PC-3 (cell line): ENCODE data around the gene BCAS3. TPM values are rescaled to one million over a fixed set of nuclear protein-coding genes. Genes with fewer than 3 reads are reported as not detected.

Experiments
- ATAC-seq: fragments of 200-7000 bp; cut with Tn5 transposase; 2 replicates; pipeline ENCODE4 v1.9.1; 2020; ENCODE audit warnings: mild to moderate bottlenecking, moderate library complexity
- BruUV-seq: library from RNA; stranded (reverse); fragments of 400-500 nt; replicated peaks from 2 replicates; lab custom pipeline; 2021; lab: Mats Ljungman, UMichigan
- CTCF ChIA-PET: fragments of 300-600 bp; sonication (Branson Sonifier 250); formaldehyde crosslinking; loops from one replicate; lab custom pipeline; 2022; ENCODE audit warnings: antibody characterized with exemption; lab: Charles Lee
- POLR2A ChIA-PET: fragments of 300-600 bp; sonication (Branson Sonifier 250); formaldehyde crosslinking; loops from one replicate; lab custom pipeline; 2022; ENCODE audit warnings: antibody characterized with exemption; ENCODE audit not compliant: unreplicated experiment; lab: Charles Lee
- DNase-seq: peaks from one replicate; pipeline ENCODE4 v3.0.0-alpha.2; 2015
- H2AFZ ChIP-seq: fragments of 300-600 bp; sonication (generic); 2 replicates; pipeline ENCODE4 v1.6.0; 2016; ENCODE audit warnings: antibody characterized with exemption, low read length
- H3F3A ChIP-seq: fragments of 300-600 bp; sonication (generic); one replicate; pipeline ENCODE4 v1.6.0; 2017; ENCODE audit warnings: antibody characterized with exemption, low read length, control low read depth, mild to moderate bottlenecking; ENCODE audit not compliant: unreplicated experiment
- H3K27ac ChIP-seq: fragments of 300-600 bp; sonication (generic); 2 replicates; pipeline ENCODE4 v1.5.1; 2016; ENCODE audit warnings: mild to moderate bottlenecking, low read length
- H3K27me3 ChIP-seq: fragments of 300-600 bp; sonication (generic); 2 replicates; pipeline ENCODE4 v1.6.1; 2016; ENCODE audit warnings: low read length, mixed read lengths
- H3K36me3 ChIP-seq: fragments of 300-600 bp; sonication (generic); 2 replicates; pipeline ENCODE4 v1.6.1; 2016; ENCODE audit warnings: low read depth, mixed run types, low read length, mixed read lengths
- H3K4me1 ChIP-seq: fragments of 300-600 bp; sonication (generic); 2 replicates; pipeline ENCODE4 v1.5.1; 2016; ENCODE audit warnings: low read length; ENCODE audit not compliant: insufficient read depth
- H3K4me2 ChIP-seq: fragments of 300-600 bp; sonication (generic); 2 replicates; pipeline ENCODE4 v1.6.0; 2016; ENCODE audit warnings: low read length
- H3K4me3 ChIP-seq: fragments of 300-600 bp; sonication (generic); 2 replicates; pipeline ENCODE4 v1.5.1; 2016; ENCODE audit warnings: mild to moderate bottlenecking, low read length, mixed read lengths
- H3K79me2 ChIP-seq: fragments of 300-600 bp; sonication (generic); 2 replicates; pipeline ENCODE4 v1.6.1; 2017; ENCODE audit warnings: low read length, mixed read lengths
- H3K9ac ChIP-seq: fragments of 300-600 bp; sonication (generic); 2 replicates; pipeline ENCODE4 v1.6.0; 2016; ENCODE audit warnings: mild to moderate bottlenecking, low read length
- H3K9me2 ChIP-seq: fragments of 300-600 bp; sonication (generic); replicated peaks from 2 replicates; pipeline ENCODE4 v1.6.1; 2016; ENCODE audit warnings: mixed run types, low read length, mixed read lengths
- H3K9me3 ChIP-seq: fragments of 300-600 bp; sonication (generic); 2 replicates; pipeline ENCODE4 v1.6.1; 2016; ENCODE audit warnings: low read length, mixed read lengths
- H4K20me1 ChIP-seq: fragments of 300-600 bp; sonication (generic); 2 replicates; pipeline ENCODE4 v1.6.1; 2016; ENCODE audit warnings: low read length, mixed read lengths
- CTCF ChIP-seq: fragments of 300-600 bp; sonication (generic); conservative IDR thresholded peaks from 2 replicates; pipeline ENCODE4 v1.5.1; 2017; ENCODE audit warnings: antibody characterized with exemption, low read depth, mild to moderate bottlenecking, low read length
- EZH2 ChIP-seq: fragments of 300-600 bp; sonication (generic); IDR thresholded peaks from one replicate; pipeline ENCODE4 v1.6.1; 2017; ENCODE audit warnings: antibody characterized with exemption, mild to moderate bottlenecking, low read length; ENCODE audit not compliant: unreplicated experiment
- EZH2phosphoT487 ChIP-seq: fragments of 300-600 bp; sonication (generic); IDR thresholded peaks from 2 replicates; pipeline ENCODE4 v1.6.1; 2018; ENCODE audit warnings: mild to moderate bottlenecking, antibody characterized with exemption, low read length, borderline replicate concordance
- intact Hi-C: fragments of 100-400 bp; cut with micrococcal nuclease; formaldehyde crosslinking; loops from 2 replicates; pipeline ENCODE4 v1.9.0; 2023
- total RNA-seq: library from RNA; depleted of rRNA; stranded (reverse); fragments of >200 nt; gene quantifications from 2 replicates; pipeline ENCODE4 v1.2.3, GENCODE V29; 2014

BCAS3 gene
- total RNA-seq, 1 experiment from 2014 or later = 25.9 TPM

DNA sequence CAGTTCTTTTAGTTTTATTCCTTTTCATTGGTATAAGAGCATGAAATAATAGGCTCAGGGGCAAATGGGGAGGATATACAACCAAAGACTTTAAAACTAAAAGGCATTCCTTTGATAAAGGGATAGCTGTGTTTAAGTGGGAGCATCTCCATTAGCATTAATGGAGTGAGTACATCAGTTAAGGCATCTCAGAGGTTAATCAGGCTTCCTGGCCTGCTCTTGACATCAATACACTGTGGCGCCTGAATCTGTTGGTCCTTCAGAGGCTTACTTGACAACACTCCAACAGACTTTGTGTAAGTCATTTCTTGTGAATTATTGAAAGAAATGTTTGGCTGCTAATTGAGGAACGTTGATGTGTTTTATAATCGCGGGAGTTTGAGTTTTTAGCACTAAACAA is 230.7 kb downstream of the BCAS3 start:
- Histone ChIP-seq H3K36me3 (no peaks in the 10 kb centered on the region), H3K27ac (no peak overlapping the region), H3K4me3 (no peak overlapping the region), H3K27me3 (no peaks in the 10 kb centered on the region), H3K9me2 (no peaks in the 10 kb centered on the region), H2AFZ (no peak overlapping the region), H3K4me1 (0 out of 2 replicates have a peak, but pooled peaks cover 3% of the 10 kb centered on the region), H3F3A (no peaks in the 10 kb centered on the region), H3K9me3 (no peaks in the 10 kb centered on the region), H3K4me2 (no peak overlapping the region), H3K79me2 (no peaks in the 10 kb centered on the region), H3K9ac (no peak overlapping the region), H4K20me1 (no peaks in the 10 kb centered on the region)
- CTCF ChIA-PET = no interaction called here
- no peak for TF ChIP-seq EZH2phosphoT487
- no peak for TF ChIP-seq EZH2
- no peak for TF ChIP-seq CTCF
- POLR2A ChIA-PET = interaction anchor here (0.6 kb wide), 1 partner anchor 30 kb away, joined by 5 read pairs; no protein-coding TSS in a partner anchor
- BruUV-seq = no TSS peak
- ATAC-seq (no peak), DNase-seq (no peak)
- intact Hi-C loops = no loop called here

DNA sequence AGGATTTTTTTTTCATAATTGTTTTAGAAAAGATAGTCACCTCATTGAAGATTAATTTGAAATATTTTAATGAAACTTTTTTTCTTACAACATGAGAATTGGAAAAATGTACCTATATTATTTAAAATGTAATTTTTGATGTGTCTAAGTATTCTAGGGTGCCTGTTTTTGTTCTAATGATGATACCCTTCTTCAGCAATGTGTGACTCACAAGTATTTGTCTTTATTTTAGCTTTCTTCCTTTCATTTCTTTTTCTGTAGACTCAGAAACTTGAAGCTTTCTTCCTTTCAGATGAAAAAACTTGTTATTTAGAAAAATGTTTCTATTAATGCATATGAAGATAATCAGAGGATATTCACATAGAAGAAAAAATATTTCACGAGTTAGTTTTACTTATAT is 231.8 kb downstream of the BCAS3 start:
- ATAC-seq = no peak
- DNase-seq = no peak
- ChIA-PET POLR2A (no interaction called here), CTCF (interaction anchor here (0.6 kb wide), 1 partner anchor 117 kb away, joined by 3 read pairs; no protein-coding TSS in a partner anchor)
- no peaks in the 10 kb centered on the region for H3K9me3 ChIP-seq
- no peak overlapping the region for H3K27ac ChIP-seq
- BruUV-seq = no TSS peak
- no peaks in the 10 kb centered on the region for H3K36me3 ChIP-seq
- H3K27me3 ChIP-seq = no peaks in the 10 kb centered on the region
- H4K20me1 ChIP-seq = no peaks in the 10 kb centered on the region
- intact Hi-C loops = no loop called here
- H3F3A ChIP-seq = no peaks in the 10 kb centered on the region
- 0 out of 2 replicates have a peak, but pooled peaks cover 3% of the 10 kb centered on the region for H3K4me1 ChIP-seq
- no peak for TF ChIP-seq CTCF
- TF ChIP-seq EZH2phosphoT487 = no peak
- TF ChIP-seq EZH2 = no peak
- no peak overlapping the region for H3K4me3 ChIP-seq
- H3K4me2 ChIP-seq = no peak overlapping the region
- H3K9ac ChIP-seq = no peak overlapping the region
- H3K79me2 ChIP-seq = no peaks in the 10 kb centered on the region
- H2AFZ ChIP-seq = no peak overlapping the region
- H3K9me2 ChIP-seq = no peaks in the 10 kb centered on the region

DNA sequence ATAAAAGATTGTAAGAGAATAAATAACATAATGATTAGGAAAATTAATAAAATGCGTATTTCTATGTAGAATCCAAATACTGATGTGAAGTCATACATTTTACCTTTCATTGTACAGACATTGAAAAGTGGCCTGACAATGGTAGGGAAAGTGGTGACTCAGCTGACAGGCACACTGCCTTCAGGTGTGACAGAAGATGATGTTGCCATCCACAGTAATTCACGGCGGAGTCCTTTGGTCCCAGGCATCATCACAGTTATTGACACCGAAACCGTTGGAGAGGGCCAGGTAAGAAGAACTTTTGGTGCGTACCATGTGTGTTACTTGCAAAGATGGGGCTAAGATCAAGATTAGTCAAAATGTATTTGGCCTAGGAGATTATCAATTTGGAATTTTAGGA is 232.8 kb downstream of the BCAS3 start:
- H3K9me3 ChIP-seq = no peaks in the 10 kb centered on the region
- no peak overlapping the region for H3K4me2 ChIP-seq
- TF ChIP-seq CTCF (no peak), EZH2phosphoT487 (no peak)
- DNase-seq (no peak), ATAC-seq (no peak)
- H3K9ac ChIP-seq = no peak overlapping the region
- CTCF ChIA-PET = no interaction called here
- H3K79me2 ChIP-seq = no peaks in the 10 kb centered on the region
- H3K27ac ChIP-seq = no peak overlapping the region
- H3F3A ChIP-seq = no peaks in the 10 kb centered on the region
- no peaks in the 10 kb centered on the region for H3K36me3 ChIP-seq
- H3K4me1 ChIP-seq = 0 out of 2 replicates have a peak, but pooled peaks cover 3% of the 10 kb centered on the region
- H3K9me2 ChIP-seq = no peaks in the 10 kb centered on the region
- H2AFZ ChIP-seq = no peak overlapping the region
- no peak overlapping the region for H3K4me3 ChIP-seq
- H3K27me3 ChIP-seq = no peaks in the 10 kb centered on the region
- POLR2A ChIA-PET = no interaction called here
- intact Hi-C loops = no loop called here
- H4K20me1 ChIP-seq = no peaks in the 10 kb centered on the region
- BruUV-seq = no TSS peak
